Activated CD8-positive, alpha-beta memory T cell treated with anti-CD3 and anti-CD28 coated beads, Interleukin-2, amount 50 U/mL, for 4 hours (primary cell): ENCODE results near the gene NSDHL.
A peak's percentile ranks its signal among the peaks of the same experiment; 100 is the strongest.
"Not testable (repeated sequence)": the region's sequence is repeated elsewhere in the genome, so short reads cannot be mapped to it uniquely, and the experiment has no call there.

ENCODE experiments used
- DNase-seq: peaks from one replicate; pipeline ENCODE4 v3.0.0-alpha.2; 2020

Gene NSDHL

DNA sequence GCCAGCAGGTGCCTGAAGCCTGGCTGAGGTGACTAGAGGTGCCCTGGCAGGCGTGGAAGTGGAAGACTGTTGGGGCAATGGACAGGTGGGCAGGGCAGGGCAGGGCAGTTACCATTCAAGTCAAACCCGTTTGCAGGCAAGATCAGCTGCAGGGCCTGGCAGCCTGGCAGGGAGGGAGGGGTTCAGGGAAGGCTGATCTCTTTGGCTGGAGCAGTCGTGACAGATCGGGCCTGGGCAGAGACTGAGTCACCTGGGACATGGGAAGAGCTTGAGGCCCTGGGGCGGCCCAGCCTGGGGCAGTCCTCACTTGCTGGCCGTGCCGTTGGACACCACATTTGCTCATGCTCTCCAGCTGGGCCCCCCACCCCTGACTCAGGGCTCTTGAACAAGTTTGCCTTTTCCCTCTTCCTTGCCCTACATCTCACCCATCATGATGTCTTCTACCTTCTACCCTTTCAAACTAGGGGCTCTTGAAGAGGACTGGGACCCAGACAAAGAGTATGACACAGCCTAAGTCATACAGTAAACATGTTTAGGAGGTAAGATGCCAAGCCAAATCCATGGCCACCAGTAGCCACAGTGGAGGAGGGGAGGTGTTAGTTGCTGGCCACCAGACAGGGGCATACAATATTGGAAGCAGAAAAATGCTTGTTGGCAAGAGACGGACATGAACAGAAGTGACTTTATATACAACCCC, 65.0 kb downstream of the NSDHL start:
- DNase-seq: no peak

DNA sequence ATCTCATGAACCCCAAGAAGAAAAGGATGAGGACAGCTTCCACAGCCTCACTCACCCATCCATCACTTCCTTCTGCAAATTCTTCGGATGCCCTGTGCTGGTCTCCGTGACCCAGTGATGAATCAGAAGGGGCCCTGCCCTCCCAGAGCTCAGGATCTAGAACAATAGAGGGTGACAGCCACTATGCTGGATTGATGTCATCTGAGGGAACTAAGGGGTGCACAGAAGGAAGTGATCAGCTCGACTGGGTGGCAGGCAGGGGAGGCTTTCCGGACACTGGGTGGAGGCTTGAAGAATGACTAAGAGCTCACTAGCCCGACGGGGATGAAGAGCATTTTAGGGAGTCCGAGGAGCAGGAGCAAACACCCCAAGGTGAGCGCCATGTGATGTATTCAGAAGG, 65.6 kb downstream of the NSDHL start:
- no peak for DNase-seq

DNA sequence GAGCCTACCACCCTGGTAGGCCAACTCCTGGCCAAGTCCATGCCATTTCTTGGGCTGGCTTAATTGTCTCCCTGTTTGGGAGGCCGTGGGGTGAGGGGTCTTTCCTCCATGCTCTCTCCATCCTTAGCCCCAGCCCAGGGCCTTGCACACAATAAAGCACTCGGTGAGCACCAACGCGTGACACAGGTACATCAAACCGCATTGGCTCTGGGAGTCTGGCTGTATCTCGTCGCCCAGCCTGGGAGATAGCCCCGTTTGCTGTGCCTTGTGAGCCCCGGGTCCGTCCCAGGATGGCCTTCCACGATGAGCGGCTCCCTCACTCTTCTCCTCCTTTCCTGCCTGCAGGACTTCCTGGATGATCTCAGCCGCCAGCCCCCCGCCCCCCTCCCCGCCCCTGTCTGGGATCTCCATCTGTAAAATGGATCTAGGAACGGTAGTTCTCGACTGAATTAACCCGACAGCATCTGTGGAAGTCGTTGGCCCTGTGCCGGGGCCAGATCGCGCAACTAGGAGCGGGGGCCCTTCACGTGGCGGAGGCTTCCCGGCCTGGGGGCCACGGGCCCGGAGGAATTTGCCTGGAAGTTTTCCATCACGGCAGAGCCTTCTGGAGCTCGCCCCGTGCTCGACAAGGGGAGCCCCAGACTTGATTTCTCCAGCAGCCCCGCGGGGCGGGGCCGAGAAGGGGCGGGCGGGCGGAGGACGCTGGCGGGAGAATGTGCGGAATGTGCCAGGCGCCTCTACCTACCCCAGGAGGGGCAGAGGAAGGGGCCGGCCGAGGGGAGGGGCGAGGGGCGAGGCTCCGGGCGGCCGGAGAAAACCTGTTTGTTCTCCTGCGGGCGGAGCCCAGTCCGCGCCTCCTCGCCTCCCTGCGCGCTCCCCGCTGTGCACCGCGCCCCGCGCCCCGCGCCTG, 66.6 kb downstream of the NSDHL start, which contains the start of gene ZNF185:
ZNF185 (plus strand) TSS at position 846 of the 910 bp plus-strand sequence. CDS start 16,423 bp downstream, outside the sequence.
- no peak for DNase-seq

DNA sequence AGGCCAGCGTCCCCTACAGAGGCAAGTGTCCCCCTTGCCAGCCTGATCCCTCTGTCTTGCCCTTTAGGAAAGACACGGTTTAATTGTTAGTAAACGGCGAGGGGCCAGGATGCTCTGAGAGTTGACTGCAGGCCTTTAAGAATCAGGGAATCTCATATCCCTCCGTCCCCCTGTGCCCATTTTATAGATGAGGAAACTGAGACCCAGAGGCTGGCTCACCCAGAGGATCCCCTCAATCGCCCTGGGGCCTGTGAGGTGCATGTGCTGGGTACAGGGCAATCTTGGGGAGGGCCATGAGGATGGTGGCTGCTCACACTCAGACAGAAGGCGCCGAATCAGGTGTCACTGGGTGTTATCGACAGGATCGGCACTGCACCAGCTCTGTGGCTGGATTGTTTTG, 67.6 kb downstream of the NSDHL start:
- DNase-seq: no peak

DNA sequence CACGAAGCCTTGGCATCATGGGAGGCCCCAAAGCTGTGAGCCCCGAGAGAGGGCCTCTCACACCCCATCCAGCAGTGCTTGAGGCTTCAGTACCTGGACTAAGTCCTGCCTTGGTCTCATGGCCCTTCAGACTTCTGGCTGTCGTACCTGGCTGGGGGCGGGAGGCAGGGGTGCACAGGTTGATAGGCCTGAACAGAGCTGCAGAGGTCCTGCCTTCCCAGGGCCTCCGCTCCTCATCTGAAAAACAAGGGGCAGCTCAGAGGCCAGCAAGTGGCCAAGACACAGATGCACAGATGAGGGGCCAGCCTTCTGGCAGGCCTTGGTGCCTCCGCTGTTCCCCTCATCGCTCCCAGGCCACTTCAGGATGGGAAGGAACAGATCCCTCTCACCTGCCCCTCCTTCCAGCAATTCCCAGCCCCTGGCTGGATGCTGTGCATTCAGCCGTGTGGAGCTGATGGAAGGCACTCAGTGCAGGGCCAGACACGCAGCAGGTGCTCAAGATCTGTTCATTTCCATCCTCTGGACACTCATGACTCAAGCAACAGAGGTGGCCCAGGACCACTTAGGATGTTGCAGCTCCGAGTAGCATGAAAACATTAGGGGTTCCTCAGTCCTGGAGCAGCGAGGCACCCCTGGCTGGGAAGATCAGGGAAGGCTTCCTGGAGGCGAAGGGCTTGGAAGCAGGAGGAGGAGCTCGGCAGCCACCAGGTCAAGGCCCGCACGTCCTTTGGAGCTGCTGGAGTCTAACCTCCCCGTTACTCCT, 68.4 kb downstream of the NSDHL start:
- DNase-seq: no peak

DNA sequence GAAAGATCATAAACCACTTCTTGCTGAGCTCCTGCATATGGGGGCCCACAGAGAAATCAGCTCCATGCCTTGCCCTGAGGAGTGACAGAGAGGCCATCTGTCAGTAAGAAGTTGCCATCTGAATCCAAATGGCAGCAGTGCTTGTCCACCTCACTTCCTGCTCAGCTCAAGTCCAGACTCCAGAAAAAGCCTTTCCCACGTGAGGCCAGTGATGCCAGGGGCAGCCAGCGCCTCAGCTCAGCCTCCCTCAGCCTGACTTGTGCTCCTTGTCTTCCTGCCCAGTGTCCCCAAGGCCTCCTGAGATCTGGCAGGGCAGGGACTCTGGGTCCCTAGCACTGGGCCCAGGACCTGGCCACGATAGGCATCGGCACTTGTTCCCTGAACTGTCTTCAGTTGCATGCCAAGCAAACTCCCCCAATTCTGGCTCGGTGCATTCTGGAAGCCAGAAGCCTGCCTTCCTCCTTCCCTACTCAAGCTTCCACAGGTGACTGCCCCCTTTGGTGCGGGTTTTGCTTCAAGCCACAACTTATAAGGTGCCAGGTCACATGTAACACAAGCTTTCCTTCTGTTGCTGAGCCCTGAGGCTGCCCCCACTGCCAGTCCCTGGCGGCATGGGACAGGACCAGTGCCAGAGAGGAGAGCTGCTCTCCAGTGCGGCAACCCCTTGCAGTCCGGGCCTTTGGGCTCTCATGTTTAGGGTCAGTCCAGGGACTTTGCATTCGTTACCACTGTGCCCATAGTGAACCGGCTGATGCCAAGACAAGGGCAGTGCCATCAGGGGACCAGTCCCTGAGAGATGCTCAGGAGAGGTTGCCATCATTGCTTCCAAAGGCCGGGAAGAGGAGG, 69.2 kb downstream of the NSDHL start:
- no peak for DNase-seq

DNA sequence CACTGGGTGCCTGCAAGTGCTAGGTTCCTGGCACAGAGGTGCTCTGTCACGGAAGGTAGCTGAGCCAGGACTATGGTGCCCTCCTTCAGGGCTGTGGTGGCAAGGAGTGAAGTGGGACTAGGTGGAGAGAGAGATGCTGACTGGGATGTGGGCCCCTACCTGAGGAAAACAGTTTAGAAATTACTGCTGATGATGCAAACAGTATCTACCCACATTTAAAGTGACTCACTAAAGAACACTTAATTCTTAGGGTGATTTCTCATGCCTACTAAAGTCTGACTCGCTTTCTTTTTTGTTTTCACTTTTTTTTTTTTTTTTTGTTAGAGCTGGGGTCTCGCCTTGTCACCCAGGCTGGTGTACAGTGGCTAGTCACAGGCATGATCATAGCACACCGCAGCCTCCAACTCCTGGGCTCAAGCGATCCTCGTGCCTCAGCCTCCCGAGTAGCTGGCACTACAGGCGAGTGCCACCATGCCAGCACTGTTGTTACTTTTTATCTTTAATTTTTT, 70.1 kb downstream of the NSDHL start:
- DNase-seq: no peak

DNA sequence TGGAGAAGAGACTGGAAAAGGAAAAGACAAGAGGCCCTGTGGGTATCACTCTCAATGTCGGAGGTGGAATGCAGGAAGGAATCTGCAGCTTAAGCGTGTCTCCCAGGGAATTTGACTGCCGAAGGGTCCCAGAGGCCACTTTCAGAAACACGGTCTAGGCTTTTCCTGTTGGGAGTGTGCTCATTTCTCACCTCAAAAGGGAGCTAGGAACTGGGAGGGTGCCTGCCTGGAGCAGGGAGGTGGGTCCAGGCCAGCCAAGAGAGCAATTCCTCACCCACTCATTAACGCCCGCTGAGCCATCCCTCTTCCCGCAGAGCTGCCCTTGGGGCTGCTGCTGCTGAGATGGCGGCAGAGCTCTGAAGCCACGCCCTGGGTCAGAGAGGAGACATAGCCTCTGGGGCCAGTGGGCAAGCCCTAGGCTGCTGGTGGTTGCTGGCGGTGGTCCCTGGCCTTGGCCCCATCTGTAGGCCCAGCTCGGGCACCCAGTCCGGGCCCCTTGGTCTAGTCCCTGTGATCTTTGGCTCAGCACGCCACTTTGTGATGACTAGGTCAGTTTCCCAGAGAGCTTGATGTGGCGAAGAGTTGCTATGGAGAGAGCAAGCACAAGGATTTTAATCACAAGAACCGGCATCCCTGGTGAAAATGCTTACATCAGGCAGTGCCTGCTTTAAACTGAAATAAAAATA, 71.1 kb downstream of the NSDHL start:
- DNase-seq: no peak

DNA sequence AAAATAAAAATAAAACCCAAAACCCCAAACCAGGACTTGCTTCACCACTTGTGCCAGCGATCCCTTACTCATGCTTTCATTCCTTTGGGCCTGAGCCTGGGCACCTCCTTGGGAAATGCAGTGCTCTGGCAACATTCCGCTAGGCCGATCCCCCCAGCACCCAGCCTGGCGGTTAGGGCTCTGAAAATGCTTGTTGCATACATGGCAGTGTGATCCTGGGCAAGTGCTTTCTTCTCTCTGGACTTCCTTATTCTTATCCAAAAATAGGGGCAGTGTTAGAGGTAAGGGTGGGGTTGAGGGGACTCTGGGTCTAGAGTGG, 71.6 kb downstream of the NSDHL start:
- no peak for DNase-seq

DNA sequence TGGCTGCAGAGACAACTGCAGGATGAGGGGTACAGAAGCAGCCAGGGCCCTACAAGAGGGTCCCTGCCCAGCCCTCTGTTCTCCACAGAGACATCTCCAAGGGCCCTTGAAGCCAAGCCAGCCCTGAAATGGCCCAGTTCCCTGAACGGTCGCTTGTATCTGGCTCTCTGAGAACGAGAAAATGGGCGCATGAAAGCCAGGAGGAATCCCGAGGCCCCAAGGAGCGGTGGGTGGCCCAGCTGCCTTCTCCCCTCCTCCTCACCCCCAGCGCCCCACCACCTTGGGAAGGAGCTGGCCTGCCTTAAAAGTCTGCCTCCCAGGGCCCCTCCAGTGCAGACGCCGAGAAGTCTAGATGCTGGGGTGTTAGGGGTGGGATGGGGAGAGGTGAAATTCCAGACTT, 72.7 kb downstream of the NSDHL start:
- DNase-seq: no peak

DNA sequence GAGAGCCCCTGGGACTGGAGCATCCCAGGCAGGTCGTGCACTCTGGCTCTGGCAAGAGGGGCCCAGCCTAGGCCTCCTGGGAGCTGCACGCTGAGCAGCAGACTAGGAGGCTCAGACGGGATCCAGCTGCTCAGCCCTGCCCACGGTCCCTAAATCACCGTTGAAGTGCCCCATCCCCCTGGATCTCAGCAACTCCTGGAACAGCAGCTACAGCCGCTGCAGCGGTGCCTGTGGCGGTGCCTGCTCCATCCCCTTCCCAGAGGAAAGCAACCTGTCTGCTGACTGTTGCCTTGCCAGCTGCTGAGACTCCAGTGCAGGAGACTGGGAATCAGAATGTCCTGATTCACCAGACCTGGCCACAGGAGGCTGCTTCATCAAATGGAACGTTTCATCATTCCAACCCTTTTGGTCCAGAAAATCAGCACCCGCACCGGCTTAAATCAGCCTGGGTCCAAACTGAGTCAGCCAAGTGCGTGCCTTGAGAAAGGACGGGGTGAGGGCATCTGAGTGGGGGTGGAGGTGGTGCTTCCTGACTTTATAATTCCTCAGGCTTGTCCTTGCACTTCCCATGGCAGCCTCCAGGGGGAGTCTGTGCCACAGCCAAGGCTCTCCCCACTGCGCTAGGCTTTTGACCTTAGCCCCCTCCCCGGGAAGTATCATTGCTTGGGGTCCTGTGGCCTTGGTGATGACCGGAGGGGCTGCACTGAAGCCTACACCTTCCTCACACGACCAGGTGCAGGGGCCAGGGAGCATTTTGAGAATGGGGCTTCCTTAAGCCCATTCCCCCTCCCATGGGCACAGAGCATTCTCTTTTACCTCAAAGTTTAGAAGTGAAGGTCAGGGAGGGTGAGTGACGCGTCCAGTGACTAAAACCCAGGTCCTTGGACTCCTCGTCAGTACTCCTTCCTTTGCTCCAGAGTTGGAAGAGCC, 73.6 kb downstream of the NSDHL start:
- peak; percentile 47 for DNase-seq

DNA sequence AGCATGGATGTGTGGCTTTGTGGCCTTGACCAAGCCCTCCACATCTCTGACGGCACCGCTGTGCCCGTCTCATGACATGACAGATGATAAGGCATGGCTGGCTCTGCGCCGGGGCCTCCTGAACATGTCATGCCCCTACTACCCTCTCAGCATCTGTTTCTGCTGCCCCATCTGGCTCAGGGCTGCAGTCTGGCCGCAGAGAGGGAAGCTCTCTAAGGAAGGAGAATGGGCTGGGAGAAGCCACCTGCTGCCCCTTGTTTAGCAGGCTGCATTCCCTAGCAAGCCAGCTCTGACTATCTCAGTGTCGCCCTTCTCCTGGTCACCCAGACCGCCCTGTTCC, 74.2 kb downstream of the NSDHL start:
- DNase-seq: no peak

DNA sequence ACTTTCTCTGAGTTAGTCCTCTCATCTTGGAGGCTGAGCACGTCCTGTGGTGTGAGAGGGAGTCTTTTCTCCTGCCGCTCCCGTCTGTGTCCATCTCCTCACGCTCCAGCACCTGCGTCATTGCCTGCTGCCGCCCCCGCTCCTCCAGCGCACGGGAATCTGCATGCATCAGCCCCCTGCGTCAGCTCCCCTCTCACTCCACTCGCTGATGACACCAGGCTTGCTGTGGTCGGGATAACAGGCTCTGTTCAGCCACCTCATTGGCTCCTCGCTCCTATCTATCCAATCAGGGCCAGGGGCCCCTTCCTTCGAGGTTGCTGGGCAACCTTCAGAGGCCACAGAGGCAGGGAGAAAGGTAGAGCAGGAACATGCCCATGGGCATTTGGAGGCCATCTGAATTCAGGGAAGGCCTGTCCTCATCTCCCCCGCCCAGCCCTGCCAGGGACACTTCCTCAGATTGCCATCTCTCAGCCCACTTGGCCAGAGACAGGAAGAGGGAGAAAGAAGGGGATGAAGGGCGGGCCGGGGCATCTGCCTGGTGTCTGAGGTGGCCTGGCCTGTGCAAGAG, 76.3 kb downstream of the NSDHL start:
- DNase-seq: no peak

DNA sequence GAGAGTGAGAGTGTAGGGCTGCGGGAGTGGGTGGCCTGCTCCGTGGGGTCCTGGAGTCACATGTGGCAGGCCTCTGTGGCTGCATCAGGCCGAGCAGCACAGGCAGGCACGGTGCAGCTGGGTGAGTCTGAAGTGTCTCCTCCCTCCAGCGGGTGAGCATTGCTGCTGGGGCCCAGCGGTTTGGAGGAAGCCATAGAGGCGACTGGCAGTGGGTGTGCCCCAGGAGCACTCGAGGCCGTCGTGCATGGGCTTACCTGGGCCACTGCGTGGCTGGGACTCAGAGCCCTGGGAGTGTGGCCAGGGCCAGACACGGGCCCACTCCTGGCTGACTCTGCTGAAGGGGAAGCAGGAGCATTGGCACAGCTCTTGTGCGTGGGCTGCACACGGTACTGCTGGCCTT, 77.6 kb downstream of the NSDHL start:
- DNase-seq: no peak

DNA sequence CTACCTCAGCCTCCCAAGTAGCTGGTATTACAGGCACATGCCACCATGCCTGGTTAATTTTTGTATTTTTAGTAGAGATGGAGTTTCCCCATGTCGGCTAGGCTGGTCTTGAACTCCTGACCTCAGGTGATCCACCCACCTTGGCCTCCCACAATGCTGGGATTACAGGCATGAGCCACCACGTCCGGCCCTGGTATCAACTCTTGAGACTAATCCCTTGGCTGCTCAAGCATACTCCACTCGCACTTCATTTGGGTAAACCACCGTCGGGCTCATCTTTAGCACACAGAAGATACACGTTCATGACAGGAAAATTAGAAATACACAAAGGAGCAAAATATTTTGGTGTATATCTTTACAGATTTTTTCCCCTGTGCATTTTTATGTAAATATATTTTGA, 79.2 kb downstream of the NSDHL start:
- not testable (repeated sequence) for DNase-seq

DNA sequence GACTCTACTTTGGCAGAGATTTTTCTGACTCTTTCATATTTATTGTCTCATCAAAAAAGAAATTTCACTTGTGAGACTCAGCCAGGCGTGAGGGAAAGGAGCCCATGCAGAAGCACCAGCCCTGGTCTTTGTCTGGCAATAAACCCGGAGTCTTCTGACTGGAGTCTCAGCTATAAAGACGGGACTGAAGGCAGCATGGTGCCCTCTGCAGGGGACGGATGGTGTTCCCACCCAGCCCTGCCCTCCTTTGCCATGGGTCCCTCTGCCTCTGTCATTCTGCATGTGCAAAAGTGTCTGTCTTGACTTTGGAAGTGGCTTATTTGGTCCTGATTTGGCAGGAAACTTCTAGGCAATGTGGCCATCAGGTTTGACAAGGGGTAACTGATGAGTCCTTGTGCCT, 81.2 kb downstream of the NSDHL start:
- DNase-seq: no peak

DNA sequence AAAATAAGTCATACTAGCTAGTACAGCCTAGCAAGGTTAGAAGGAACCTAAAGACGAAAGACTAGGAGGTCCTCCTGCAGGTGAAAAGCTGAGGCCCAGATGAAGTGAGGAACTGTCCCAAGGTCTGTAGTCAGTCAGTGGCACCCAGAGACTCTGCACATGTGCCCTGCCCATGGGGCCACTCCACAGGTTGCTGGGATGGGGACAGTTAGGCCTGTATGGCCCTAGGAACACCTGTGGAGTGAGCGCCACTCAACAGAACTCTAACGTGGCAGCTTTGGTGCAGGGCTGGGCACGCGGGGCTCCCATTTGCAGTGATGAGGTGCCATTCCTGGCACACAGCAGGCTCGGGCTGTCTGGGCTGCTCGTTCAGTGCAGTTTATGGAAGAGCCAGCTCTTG, 81.8 kb downstream of the NSDHL start:
- DNase-seq: no peak

DNA sequence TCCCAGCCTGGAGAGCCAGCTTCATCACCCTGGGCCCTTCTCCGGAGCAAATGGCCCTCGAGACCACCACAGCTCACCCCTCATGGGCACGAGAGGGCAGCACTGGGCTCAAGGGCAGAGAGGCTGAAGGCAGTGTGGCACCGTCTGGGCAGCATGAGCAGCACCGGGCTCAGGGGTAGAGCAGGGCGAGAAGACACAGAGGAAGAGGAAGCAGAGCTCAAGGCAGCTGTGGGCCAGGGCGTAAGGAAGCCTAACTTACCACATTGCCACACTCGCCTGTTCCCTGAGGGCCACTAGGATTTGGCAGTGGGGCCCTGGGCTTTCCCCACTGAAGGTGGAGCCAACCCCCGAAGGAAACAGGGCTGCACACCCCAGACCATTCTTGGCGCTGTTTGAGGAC, 82.5 kb downstream of the NSDHL start:
- DNase-seq: no peak

DNA sequence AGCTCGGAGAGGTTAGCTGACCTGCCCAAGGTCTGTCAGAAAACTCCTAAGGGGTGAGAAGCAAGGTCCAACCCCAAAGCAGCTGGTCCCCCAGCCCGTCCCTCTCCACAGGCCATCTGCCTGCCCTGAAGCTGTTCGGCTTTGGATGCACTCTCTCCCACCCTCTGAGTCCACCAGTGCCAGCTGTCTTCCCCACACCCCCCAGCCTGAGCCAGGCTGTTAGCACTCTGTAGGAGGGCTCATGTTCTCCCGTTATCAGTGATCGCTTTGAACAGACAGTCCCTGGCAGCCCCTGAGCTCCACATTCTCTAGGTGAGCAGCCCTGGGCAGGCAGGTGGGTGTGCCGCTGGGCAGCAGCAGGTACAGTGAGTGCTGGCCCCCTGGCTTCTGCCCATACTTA, 83.0 kb downstream of the NSDHL start:
- DNase-seq: no peak

DNA sequence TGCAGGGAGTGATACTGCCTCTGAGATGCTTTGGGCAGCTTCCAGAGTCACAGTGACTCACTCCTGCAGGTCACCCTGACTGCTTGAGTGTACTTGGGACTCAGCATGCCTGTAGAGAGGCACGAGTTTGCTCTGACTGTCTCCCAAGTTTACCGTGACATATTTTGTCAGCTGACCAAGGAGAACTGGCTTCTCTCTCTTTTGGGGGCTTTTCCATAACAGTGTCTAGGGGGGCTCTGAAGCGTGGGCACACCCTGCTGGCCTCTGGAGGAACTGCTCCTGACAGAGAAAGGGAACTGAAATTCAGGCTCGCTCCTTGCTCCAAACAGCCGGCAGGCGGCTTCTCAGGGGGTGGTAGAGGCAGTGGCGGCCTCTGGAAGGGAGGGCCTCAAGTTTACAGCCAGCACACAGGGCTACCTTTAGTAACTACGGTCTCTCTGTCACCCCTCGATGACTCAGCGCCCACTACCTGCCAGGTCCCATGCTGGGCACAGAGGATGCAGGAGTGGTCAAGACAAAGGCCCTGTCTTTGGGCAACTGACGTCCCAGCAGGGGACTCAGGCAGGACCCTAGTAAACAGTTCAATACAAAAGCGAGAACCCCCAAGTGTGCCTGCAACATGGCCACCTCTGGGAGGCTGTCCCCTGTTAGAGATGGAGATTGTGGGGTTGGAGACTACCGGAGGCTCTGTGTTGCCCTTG, 84.8 kb downstream of the NSDHL start:
- no peak for DNase-seq
